Measurements from ENCODE around the gene VPS39.

Gene VPS39

DNA sequence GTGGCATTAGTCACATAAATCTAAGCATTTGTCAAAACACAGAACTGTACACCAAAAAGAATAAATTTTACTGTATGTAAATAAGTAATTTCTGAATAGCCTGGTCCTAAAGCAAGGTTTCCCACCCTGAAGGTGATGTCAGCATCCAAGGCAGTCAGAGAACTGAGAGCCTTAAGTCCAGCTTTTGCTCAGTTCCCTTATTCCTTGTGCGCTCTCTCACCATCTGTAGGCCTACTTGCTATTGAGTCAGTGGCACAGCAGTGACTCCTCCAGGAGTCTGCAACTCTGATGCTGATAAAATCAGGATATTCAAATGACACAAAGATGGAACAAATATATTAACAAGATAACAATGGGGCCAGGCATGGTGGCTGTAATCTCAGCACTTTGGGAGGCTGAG, 22.3 kb downstream of the VPS39 start:
- TF ChIP-seq, protein P1, sequence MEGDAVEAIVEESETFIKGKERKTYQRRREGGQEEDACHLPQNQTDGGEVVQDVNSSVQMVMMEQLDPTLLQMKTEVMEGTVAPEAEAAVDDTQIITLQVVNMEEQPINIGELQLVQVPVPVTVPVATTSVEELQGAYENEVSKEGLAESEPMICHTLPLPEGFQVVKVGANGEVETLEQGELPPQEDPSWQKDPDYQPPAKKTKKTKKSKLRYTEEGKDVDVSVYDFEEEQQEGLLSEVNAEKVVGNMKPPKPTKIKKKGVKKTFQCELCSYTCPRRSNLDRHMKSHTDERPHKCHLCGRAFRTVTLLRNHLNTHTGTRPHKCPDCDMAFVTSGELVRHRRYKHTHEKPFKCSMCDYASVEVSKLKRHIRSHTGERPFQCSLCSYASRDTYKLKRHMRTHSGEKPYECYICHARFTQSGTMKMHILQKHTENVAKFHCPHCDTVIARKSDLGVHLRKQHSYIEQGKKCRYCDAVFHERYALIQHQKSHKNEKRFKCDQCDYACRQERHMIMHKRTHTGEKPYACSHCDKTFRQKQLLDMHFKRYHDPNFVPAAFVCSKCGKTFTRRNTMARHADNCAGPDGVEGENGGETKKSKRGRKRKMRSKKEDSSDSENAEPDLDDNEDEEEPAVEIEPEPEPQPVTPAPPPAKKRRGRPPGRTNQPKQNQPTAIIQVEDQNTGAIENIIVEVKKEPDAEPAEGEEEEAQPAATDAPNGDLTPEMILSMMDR (conservative IDR thresholded peaks at IDR 0.05; ENCODE audit: low read depth, low read length): no peak
- no peak for DNase-seq (ENCODE audit: low read depth)
- H3K4me3 ChIP-seq (ENCODE audit: low read length): no peak overlapping the region

DNA sequence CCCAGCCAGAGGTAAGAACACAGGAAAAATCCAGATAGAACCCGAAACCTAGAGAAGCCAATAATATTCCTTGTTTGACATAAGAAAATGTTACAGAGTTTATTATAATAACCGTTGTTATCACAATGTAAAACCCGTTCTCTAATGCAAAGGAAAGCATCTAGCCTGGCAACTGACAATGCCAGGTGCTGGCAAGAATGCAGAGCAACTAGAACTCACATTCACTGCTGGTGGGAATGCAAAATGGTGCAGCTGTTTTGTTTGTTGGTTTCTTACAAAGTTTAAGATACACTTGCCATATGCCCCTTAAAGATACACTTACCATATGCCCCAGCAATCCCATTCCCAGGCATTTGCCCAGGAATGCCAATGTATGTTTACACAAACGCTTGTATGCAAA, 23.4 kb downstream of the VPS39 start:
- DNase-seq (ENCODE audit: low read depth): no peak

DNA sequence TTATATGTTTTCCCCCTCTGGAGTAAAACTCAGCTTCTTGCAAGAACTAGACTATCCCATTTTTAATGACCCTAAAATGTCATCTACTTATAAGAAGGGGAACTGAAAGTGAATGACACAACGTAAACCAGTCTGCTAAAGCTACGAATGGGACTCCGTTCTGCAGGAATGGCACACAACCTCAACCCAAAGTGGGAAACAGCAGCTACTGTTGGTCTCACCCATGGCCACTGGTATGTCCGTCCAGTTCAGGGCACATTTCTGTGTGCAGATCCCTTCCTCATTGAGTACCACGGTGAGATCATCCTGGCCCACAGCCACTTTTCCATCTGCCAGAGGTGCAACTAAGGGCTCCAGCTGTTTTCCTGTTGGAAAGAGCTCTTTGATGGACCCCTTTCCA, 23.8 kb downstream of the VPS39 start:
- TF ChIP-seq, protein P1 (conservative IDR thresholded peaks at IDR 0.05; ENCODE audit: low read depth, low read length): no peak
- DNase-seq (ENCODE audit: low read depth): no peak

More for the DNA sequence above, 23.4 kb downstream of the VPS39 start:
- TF ChIP-seq, protein P1 (conservative IDR thresholded peaks at IDR 0.05; ENCODE audit: low read depth, low read length): no peak
- no peak overlapping the region for H3K4me3 ChIP-seq (ENCODE audit: low read length)

DNA sequence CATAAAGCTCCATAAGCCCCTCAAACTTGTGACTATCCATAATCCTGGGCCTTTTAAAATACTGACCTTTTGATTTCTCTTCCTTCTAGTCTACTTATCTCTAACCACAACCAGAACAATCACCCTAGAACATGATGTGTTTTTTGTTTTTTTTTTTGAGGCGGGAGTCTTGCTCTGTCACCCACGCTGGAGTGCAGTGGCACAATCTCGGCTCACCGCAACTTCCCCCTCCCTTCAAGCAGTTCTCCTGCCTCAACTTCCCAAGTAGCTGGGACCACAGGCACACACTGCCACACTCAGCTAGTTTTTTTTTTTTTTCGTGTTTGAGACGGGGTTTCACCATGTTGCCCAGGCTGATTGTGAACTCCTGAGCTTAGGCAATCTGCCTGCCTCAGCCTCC, 25.1 kb downstream of the VPS39 start:
- no peak overlapping the region for H3K4me3 ChIP-seq (ENCODE audit: low read length)
- TF ChIP-seq, protein P1 (conservative IDR thresholded peaks at IDR 0.05; ENCODE audit: low read depth, low read length): no peak
- DNase-seq (ENCODE audit: low read depth): no peak

More for the DNA sequence above, 23.8 kb downstream of the VPS39 start:
- no peak overlapping the region for H3K4me3 ChIP-seq (ENCODE audit: low read length)

DNA sequence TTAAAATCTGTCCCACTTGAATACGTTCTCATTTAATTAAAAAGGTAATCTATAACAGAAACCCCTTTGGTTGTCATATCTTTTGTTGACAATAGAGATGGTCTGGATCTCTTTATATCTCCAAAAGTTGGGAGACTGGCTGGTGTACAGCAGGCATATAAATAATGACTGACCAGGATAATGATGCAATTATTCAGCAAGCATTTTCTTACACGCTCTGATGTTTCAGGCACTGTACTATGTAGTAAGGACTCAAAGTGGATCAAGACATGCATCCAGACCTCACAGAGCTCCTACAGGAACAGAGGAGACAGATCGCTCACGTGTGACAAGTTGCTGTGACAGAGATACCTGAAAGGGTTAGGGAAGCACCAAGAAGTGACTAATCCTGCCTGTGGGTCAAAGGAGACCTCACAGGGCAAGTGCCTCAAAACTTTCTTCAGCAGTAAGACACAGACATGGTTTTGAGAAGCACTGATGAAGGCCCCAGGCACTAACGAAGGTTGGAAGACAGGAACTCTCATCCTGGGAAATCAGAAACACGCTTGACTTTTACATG, 25.7 kb downstream of the VPS39 start:
- TF ChIP-seq, protein P1 (conservative IDR thresholded peaks at IDR 0.05; ENCODE audit: low read depth, low read length): no peak
- no peak for DNase-seq (ENCODE audit: low read depth)
- H3K4me3 ChIP-seq (ENCODE audit: low read length): no peak overlapping the region

DNA sequence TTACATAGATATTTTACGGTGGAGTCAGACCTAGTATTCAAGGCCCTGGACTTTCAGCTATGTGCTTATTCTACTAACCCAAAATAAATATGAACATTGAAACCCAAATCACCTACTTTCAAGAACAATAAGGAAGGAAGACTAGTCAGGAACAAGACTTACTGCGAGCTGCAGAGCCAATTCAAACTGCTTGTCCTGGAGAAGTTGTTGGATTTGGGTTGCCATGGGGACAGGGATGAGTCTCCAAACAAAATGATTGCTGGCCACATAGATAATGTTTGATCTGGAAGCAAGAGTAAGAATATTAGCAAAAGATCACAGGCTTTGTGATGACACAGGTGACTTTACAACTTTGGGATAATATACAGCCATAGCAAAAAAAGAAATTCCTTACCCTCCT, 30.0 kb downstream of the VPS39 start:
- no peak for DNase-seq (ENCODE audit: low read depth)
- H3K4me3 ChIP-seq (ENCODE audit: low read length): no peak overlapping the region
- TF ChIP-seq, protein P1 (conservative IDR thresholded peaks at IDR 0.05; ENCODE audit: low read depth, low read length): no peak

DNA sequence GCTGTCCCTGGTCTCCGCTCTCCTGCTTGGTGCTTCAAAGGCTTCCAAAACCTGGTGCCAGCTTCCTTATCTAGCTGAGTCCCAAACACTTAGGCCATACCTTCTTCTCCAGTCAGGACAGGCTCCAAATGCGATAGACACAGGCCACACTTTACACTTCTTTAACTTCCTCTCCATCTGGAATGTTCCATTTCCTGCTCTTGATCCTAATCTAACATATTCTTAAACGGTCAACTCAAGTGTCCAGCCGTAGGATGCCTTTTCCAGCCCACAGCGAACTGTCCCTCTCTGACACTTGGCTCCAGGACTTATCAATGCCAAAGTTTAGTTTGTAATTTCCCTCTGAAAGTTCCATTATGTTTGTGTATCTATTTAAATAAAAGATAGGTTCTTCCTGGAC, 32.4 kb downstream of the VPS39 start:
- DNase-seq (ENCODE audit: low read depth): no peak
- TF ChIP-seq, protein P1 (conservative IDR thresholded peaks at IDR 0.05; ENCODE audit: low read depth, low read length): no peak

More for the DNA sequence above, 32.4 kb downstream of the VPS39 start:
- H3K4me3 ChIP-seq (ENCODE audit: low read length): no peak overlapping the region

Data from retinal pigment epithelial cell (primary cell).